Heart left ventricle (tissue), 16 donors: ENCODE results near the gene TMEM209. TPM values are rescaled to one million over a fixed set of nuclear protein-coding genes. Genes with fewer than 3 reads are reported as not detected.

Experiments used
- ATAC-seq, 4 donors: fragments of 200-7000 bp; cut with Tn5 transposase; one replicate each; pipeline ENCODE4 v1.9.1; 2020 to 2022; ENCODE audit warnings: moderate library complexity in 4 of 4, mild to moderate bottlenecking in 3 of 4, moderate number of reproducible peaks in 1 of 4
- DNase-seq, 5 donors: peaks; one replicate each; pipeline ENCODE4 v3.0.0-alpha.2; 2020
- H3K27ac ChIP-seq, 12 donors: fragments of 200-600 bp; sonication (generic) in 4 of 12; one replicate each; pipeline versions ENCODE4 v1.5.0 to v1.8.0; 2016 to 2022; ENCODE audit warnings: mild to moderate bottlenecking in 2 of 12
- H3K27me3 ChIP-seq, 9 donors: fragments of 200-600 bp; sonication (generic) in 2 of 9; one replicate each; pipeline versions ENCODE4 v1.5.1 to v1.8.0; 2016 to 2022; ENCODE audit warnings: mild to moderate bottlenecking in 3 of 9
- H3K36me3 ChIP-seq, 9 donors: fragments of 200-600 bp; sonication (generic) in 2 of 9; one replicate each; pipeline versions ENCODE4 v1.5.0 to v1.8.0; 2018 to 2022; ENCODE audit warnings: mild to moderate bottlenecking in 2 of 9
- H3K4me1 ChIP-seq, 12 donors: fragments of 200-600 bp; sonication (generic) in 4 of 12; one replicate each; pipeline versions ENCODE4 v1.5.0 to v1.8.0; 2016 to 2022; ENCODE audit warnings: mild to moderate bottlenecking in 3 of 12
- H3K4me3 ChIP-seq, 12 donors: fragments of 200-600 bp; sonication (generic) in 4 of 12; one replicate each; pipeline versions ENCODE4 v1.5.0 to v1.8.0; 2017 to 2022; ENCODE audit warnings: mild to moderate bottlenecking in 9 of 12, moderate library complexity in 4 of 12
- H3K9me3 ChIP-seq, 12 donors: fragments of 200-600 bp; sonication (generic) in 4 of 12; one replicate each; pipeline versions ENCODE4 v1.5.0 to v1.8.0; 2016 to 2022; ENCODE audit warnings: mild to moderate bottlenecking in 1 of 12
- POLR2A ChIP-seq, 2 donors: fragments of 450-650 bp; IDR thresholded peaks; one replicate each; pipeline ENCODE4 v1.6.1; 2017; ENCODE audit warnings: antibody characterized with exemption in 2 of 2, mild to moderate bottlenecking in 2 of 2, moderate library complexity in 2 of 2
- WGBS, 4 donors: extraction: QIAGEN DNeasy Blood & Tissue Kit in 2 of 4; methylation state at CpG; one replicate each; pipeline versions ENCODE4 v1.1.5 to v1.1.7; 2013 to 2018; 5-methylcytosine and 5-hydroxymethylcytosine counted together
- intact Hi-C, 10 donors: fragments of 100-400 bp; cut with DNase I; formaldehyde crosslinking; loops; one replicate each; pipeline versions ENCODE4 v1.11.1 to v1.14.2; 2022
- polyA plus RNA-seq, 2 donors: library from polyadenylated mRNA; stranded (reverse); fragments of 200-250 nt; gene quantifications; one replicate each; pipeline ENCODE4 v1.2.3, GENCODE V29; 2013
- total RNA-seq, 9 donors: library from RNA; depleted of rRNA in 2 of 9; stranded (reverse); fragments of >200 nt in 2 of 9; fragmentation: NEBNext Ultra II Directional in 3 of 9; extraction: Animal tissue kit (Norgen Biotek cat#: 25700) in 3 of 9; gene quantifications; one replicate each; pipeline versions ENCODE4 v1.1.0 to v1.2.4, GENCODE V29; 2016 to 2023
- TF ChIP-seq, protein P1 (sequence below), 12 donors: fragments of 200-600 bp; sonication (generic) in 4 of 12; IDR thresholded peaks; one replicate each; pipeline versions ENCODE4 v1.5.0 to v1.8.0; 2018 to 2022; ENCODE audit warnings: antibody characterized with exemption in 12 of 12, mild to moderate bottlenecking in 5 of 12
- donor health status: ischemic (EF 13 %, LVEDD 7.1; RV severe dilation, severe dysfunction).
- donor health status: healthy with polysubstance abuse.
- donor health status: DM: no; HTN: yes; CAD: no.
- donor health status: DM: no; HTN: no; CAD: no.
- donor health status: ischemic (EF 25% LVEDD 6.9; RV normal size, moderate dysfunction).
- donor health status: ischemic (EF 25% LVEDD 5.7; RV mildly dilated, moderate dysfunction).
- donor health status: healthy.
- donor health status: DM: yes; HTN: yes; CAD: no.
- donor health status: ischemic (EF 35%, LVEDD 5.7; RV mildly dilated, moderate dysfunction).
- donor health status: nonischemic (EF 11% LVEDD 7.7; RV severe dilation, severe dysfunction).
- donor health status: DM: yes; HTN: yes; CAD: no.
- donor health status: PGD.
- donor health status: ischemic (EF 29% LVEDD 5.4; RV normal size, mild dysfunction).
- donor health status: nonischemic (EF 23%, LVEDD 6.1; RV moderate dilation, normal function).

TMEM209 gene
- total and polyA plus RNA-seq, 11 donors = 4.4 to 15.0 (median 8.9) TPM

GRCh38 chr7:130196476-130196875 is 8.7 kb downstream of the TMEM209 start:
- Histone ChIP-seq H3K4me1 (no peaks in the 10 kb centered on the region), H3K36me3 (peaks cover 0 to 97% (median 72%) of the 10 kb centered on the region in 9 donors), H3K9me3 (no peaks in the 10 kb centered on the region), H3K27ac (no peak overlapping the region), H3K4me3 (no peak overlapping the region), H3K27me3 (no peaks in the 10 kb centered on the region)
- intact Hi-C loops = no loop called here
- DNase-seq = no peak
- TF ChIP-seq, protein P1, sequence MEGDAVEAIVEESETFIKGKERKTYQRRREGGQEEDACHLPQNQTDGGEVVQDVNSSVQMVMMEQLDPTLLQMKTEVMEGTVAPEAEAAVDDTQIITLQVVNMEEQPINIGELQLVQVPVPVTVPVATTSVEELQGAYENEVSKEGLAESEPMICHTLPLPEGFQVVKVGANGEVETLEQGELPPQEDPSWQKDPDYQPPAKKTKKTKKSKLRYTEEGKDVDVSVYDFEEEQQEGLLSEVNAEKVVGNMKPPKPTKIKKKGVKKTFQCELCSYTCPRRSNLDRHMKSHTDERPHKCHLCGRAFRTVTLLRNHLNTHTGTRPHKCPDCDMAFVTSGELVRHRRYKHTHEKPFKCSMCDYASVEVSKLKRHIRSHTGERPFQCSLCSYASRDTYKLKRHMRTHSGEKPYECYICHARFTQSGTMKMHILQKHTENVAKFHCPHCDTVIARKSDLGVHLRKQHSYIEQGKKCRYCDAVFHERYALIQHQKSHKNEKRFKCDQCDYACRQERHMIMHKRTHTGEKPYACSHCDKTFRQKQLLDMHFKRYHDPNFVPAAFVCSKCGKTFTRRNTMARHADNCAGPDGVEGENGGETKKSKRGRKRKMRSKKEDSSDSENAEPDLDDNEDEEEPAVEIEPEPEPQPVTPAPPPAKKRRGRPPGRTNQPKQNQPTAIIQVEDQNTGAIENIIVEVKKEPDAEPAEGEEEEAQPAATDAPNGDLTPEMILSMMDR (IDR thresholded peaks at IDR 0.05) = no peak
- no peak for TF ChIP-seq POLR2A (IDR thresholded peaks at IDR 0.05)
- ATAC-seq = no peak
- WGBS, 4 donors = 46 to 90% (median 72%) methylated on average over 2 of the region's 2 CpGs

GRCh38 chr7:130195396-130195795 is 9.8 kb downstream of the TMEM209 start:
- Histone ChIP-seq H3K9me3 (no peaks in the 10 kb centered on the region), H3K4me3 (no peak overlapping the region), H3K27me3 (no peaks in the 10 kb centered on the region), H3K27ac (no peak overlapping the region), H3K36me3 (peaks cover 0 to 97% (median 70%) of the 10 kb centered on the region in 9 donors), H3K4me1 (no peaks in the 10 kb centered on the region)
- DNase-seq (no peak), ATAC-seq (no peak)
- TF ChIP-seq POLR2A (IDR thresholded peaks at IDR 0.05) = no peak
- TF ChIP-seq, protein P1 (IDR thresholded peaks at IDR 0.05) = no peak
- intact Hi-C loops = no loop called here
- 96 to 98% (median 97%) methylated on average over 2 of the region's 2 CpGs for WGBS, 4 donors

DNA sequence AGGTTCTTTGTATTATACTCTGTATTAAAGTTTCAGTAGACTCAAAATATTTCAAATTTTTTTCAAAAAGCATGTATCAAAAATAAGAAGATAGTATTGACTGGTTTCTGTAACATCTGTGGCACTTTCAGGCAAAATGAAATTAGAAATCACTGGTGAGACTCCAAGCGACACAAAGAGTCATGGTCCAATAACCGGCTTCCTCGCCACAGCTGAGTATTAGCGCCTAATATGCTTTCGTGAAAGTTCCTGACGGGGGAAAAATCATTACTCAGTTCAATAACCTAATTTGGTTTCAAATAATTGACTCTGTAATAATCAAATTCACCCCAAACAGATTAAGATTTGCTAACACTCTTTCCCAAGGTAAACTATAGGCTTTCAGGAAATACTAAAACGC is 13.4 kb downstream of the TMEM209 start:
- ATAC-seq (no peak), DNase-seq (no peak)
- WGBS, 4 donors = 95 to 99% (median 98%) methylated on average over 7 of the region's 7 CpGs
- intact Hi-C loops = no loop called here
- H3K27ac ChIP-seq = no peak overlapping the region
- H3K9me3 ChIP-seq = no peaks in the 10 kb centered on the region
- TF ChIP-seq, protein P1 (IDR thresholded peaks at IDR 0.05) = no peak
- no peak for TF ChIP-seq POLR2A (IDR thresholded peaks at IDR 0.05)
- H3K36me3 ChIP-seq = peaks cover 0 to 83% (median 55%) of the 10 kb centered on the region in 9 donors
- H3K4me1 ChIP-seq = no peaks in the 10 kb centered on the region
- H3K4me3 ChIP-seq = no peak overlapping the region
- H3K27me3 ChIP-seq = no peaks in the 10 kb centered on the region

GRCh38 chr7:130189343-130189742 is 15.9 kb downstream of the TMEM209 start:
- Histone ChIP-seq H3K27me3 (no peaks in the 10 kb centered on the region), H3K9me3 (no peaks in the 10 kb centered on the region), H3K27ac (no peak overlapping the region), H3K36me3 (peaks cover 0 to 74% (median 62%) of the 10 kb centered on the region in 9 donors), H3K4me3 (no peak overlapping the region), H3K4me1 (no peaks in the 10 kb centered on the region)
- ATAC-seq (no peak), DNase-seq (no peak)
- TF ChIP-seq POLR2A (IDR thresholded peaks at IDR 0.05) = no peak
- TF ChIP-seq, protein P1 (IDR thresholded peaks at IDR 0.05) = no peak
- intact Hi-C loops = no loop called here
- WGBS, 4 donors = 77 to 97% (median 92%) methylated on average over 5 of the region's 5 CpGs
